Measurements from ENCODE around the gene LPIN1. TPM values are rescaled to one million over a fixed set of nuclear protein-coding genes. Genes with fewer than 3 reads are reported as not detected.

The LPIN1 gene
- total RNA-seq, 1 experiment from 2014 or later: 13.9 TPM

DNA sequence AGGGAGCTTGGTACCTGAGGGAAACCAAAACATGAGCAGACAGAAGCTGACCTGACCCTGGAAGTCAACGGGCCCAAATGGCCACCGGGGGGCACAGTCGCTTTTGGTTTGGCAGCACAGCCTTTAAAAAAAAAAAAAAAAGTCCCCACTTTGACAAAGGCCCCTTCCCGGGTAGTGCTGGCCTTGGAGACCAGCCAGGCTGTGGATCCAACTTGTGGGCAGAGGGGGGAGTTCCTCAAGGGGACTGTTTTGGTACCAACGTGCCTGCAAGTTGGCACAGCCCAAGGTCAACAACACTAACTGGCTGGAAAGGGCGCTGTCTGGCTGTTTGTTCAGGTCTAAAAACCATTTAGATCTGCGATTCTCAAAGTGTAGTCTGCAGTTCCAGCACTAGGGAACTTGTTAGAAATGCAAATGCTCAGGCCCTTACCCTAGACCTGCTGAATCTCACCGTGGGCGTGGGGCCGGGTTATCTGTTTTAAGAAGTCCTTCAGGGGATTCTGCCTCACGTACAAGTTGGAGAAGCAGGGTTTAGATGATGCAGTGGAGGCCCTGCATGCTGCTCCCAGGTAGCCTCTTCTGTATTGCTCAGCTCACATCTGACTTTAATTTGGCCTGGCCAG is 83.0 kb downstream of the LPIN1 start:
- peak; percentile 81 for DNase-seq (ENCODE audit: low spot score)
- TF ChIP-seq GABPB1 (CRISPR knock-in tag; IDR thresholded peaks at IDR 0.05): peak; percentile 31; the same call in 1 of the 2 replicates
- TF ChIP-seq, protein P1, sequence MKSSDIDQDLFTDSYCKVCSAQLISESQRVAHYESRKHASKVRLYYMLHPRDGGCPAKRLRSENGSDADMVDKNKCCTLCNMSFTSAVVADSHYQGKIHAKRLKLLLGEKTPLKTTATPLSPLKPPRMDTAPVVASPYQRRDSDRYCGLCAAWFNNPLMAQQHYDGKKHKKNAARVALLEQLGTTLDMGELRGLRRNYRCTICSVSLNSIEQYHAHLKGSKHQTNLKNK (CRISPR knock-in tag; IDR thresholded peaks at IDR 0.05): no peak
- TF ChIP-seq, protein P2, sequence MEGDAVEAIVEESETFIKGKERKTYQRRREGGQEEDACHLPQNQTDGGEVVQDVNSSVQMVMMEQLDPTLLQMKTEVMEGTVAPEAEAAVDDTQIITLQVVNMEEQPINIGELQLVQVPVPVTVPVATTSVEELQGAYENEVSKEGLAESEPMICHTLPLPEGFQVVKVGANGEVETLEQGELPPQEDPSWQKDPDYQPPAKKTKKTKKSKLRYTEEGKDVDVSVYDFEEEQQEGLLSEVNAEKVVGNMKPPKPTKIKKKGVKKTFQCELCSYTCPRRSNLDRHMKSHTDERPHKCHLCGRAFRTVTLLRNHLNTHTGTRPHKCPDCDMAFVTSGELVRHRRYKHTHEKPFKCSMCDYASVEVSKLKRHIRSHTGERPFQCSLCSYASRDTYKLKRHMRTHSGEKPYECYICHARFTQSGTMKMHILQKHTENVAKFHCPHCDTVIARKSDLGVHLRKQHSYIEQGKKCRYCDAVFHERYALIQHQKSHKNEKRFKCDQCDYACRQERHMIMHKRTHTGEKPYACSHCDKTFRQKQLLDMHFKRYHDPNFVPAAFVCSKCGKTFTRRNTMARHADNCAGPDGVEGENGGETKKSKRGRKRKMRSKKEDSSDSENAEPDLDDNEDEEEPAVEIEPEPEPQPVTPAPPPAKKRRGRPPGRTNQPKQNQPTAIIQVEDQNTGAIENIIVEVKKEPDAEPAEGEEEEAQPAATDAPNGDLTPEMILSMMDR (IDR thresholded peaks at IDR 0.05): 0 out of 2 replicates have a peak, but pooled peaks have one; percentile 13
- Mint-ChIP-seq H3K4me3 (peak overlapping the region; percentile 51), H3K36me3 (peaks cover 17% of the 10 kb centered on the region; the same call in 1 of the 2 replicates), H3K27ac (peak overlapping the region; percentile 97), H3K9me3 (peaks cover 13% of the 10 kb centered on the region), H3K27me3 (ENCODE audit: low read depth) (no peaks in the 10 kb centered on the region), H3K4me1 (peaks cover 48% of the 10 kb centered on the region)
- POLR2A ChIA-PET: interaction anchor here (1.1 kb wide), 1 partner anchor 887 kb away, joined by 3 read pairs; the partner anchor contains the start of gene TRIB2
- peak; percentile 40 for ATAC-seq
- CTCF ChIA-PET: interaction anchor here (0.6 to 2.7 kb wide), 28 partner anchors 12 to 1308 kb away, joined by 3 to 18 read pairs (median 4); partner anchors contain the start of gene TRIB2

DNA sequence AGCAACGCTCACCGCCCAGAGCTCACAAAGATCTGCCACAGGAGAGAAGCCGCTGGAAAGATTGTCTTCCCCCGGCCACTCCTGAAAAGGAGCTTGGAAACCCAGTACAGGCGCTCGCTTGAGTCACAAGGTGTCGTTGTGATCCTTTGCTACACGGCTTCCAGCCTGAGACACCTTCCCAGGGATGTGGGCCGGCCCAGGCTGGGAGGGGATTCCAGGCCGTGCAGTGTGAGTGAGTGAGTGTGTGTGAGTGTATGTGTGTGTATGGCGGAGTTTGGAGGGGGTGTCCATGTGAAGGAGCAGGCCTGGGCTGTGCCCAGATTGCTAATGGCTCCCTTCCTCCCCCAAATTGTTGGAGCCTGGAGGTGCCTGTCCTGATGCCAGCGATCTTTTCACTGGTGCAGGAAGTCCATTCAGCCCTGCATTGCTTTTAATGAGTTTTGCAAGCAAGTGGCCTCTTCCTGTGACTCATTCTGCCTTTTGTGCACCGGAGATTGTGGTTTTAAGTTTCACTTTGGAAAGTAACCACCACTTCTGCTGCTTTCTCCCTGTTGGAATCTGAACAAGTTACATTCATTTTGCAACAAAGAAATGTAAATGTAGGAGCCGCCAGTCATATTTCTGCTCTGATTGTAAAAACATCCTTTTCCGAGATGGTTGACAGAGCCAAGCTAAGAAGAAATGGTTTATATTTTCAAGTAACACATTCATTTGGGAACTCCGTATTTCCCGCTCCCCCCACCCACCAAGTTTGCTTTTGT is 83.7 kb downstream of the LPIN1 start:
- ChIA-PET POLR2A (interaction anchor here (1.1 kb wide), 1 partner anchor 887 kb away, joined by 3 read pairs; the partner anchor contains the start of gene TRIB2), CTCF (interaction anchor here (0.6 to 2.7 kb wide), 18 partner anchors 11 to 1177 kb away, joined by 3 to 18 read pairs (median 4); partner anchors contain the start of gene TRIB2)
- H3K27ac Mint-ChIP-seq: peak overlapping the region; percentile 97
- TF ChIP-seq SP1 (CRISPR knock-in tag; conservative IDR thresholded peaks at IDR 0.05) (no peak), ZNF416 (CRISPR knock-in tag; IDR thresholded peaks at IDR 0.05) (peak; percentile 99), PRRX2 (CRISPR knock-in tag; IDR thresholded peaks at IDR 0.05) (0 out of 2 replicates have a peak, but pooled peaks have one; percentile 20), NFE2L1 (CRISPR knock-in tag; IDR thresholded peaks at IDR 0.05) (peak; percentile 18; the same call in 1 of the 2 replicates), GABPB1 (CRISPR knock-in tag; IDR thresholded peaks at IDR 0.05) (peak; percentile 59; the same call in 1 of the 2 replicates), TEAD1 (CRISPR knock-in tag; IDR thresholded peaks at IDR 0.05) (peak; percentile 56; the same call in 1 of the 2 replicates), NR1H2 (CRISPR knock-in tag; IDR thresholded peaks at IDR 0.05) (no peak)
- TF ChIP-seq, protein P3, sequence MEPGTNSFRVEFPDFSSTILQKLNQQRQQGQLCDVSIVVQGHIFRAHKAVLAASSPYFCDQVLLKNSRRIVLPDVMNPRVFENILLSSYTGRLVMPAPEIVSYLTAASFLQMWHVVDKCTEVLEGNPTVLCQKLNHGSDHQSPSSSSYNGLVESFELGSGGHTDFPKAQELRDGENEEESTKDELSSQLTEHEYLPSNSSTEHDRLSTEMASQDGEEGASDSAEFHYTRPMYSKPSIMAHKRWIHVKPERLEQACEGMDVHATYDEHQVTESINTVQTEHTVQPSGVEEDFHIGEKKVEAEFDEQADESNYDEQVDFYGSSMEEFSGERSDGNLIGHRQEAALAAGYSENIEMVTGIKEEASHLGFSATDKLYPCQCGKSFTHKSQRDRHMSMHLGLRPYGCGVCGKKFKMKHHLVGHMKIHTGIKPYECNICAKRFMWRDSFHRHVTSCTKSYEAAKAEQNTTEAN (CRISPR knock-in tag; IDR thresholded peaks at IDR 0.05): peak; percentile 96
- H3K4me1 Mint-ChIP-seq: peaks cover 48% of the 10 kb centered on the region
- DNase-seq (ENCODE audit: low spot score): peak; percentile 76
- peaks cover 20% of the 10 kb centered on the region for H3K9me3 Mint-ChIP-seq
- peak; percentile 90 for ATAC-seq
- H3K27me3 Mint-ChIP-seq (ENCODE audit: low read depth): no peaks in the 10 kb centered on the region
- peaks cover 21% of the 10 kb centered on the region for H3K36me3 Mint-ChIP-seq
- H3K4me3 Mint-ChIP-seq: peak overlapping the region; percentile 51

DNA sequence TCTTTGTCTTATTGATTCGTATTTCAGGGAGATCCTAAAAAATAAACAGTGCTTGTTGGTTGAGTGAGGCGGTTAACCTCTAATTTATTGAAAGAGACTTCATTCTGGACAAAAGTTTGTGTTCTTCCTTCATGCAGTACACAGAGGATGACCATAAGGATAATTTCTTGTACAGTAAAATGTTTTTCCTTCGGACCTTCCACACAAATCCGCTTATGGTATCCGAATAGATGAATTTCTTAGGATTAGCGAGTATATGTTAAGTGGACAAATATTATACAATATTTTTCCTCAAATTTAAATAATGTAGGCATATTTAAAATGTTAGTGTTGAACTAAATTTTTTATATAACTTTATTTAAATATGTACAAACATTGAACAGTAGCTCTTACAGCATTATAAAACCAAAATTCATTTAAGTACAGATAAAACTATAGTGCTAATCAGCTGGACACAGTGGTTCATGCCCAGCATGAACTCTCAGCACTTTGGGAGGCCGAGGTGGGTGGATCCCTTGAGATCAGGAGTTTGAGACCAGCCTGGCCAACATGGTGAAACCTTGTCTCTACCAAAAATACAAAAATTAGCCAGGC is 84.4 kb downstream of the LPIN1 start:
- DNase-seq (ENCODE audit: low spot score): no peak
- TF ChIP-seq ZNF219 (CRISPR knock-in tag; IDR thresholded peaks at IDR 0.05; ENCODE audit: borderline replicate concordance) (no peak), ZNF423 (CRISPR knock-in tag; IDR thresholded peaks at IDR 0.05) (no peak), SP1 (CRISPR knock-in tag; conservative IDR thresholded peaks at IDR 0.05) (no peak), SMAD3 (CRISPR knock-in tag; IDR thresholded peaks at IDR 0.05; ENCODE audit: borderline replicate concordance) (no peak), HMGA2 (CRISPR knock-in tag; IDR thresholded peaks at IDR 0.05) (no peak), ZNF396 (CRISPR knock-in tag; IDR thresholded peaks at IDR 0.05; ENCODE audit: borderline replicate concordance) (no peak), ETV6 (CRISPR knock-in tag; IDR thresholded peaks at IDR 0.05) (no peak), NR1H2 (CRISPR knock-in tag; IDR thresholded peaks at IDR 0.05) (no peak), MYBL2 (CRISPR knock-in tag; IDR thresholded peaks at IDR 0.05) (no peak), OVOL2 (CRISPR knock-in tag; IDR thresholded peaks at IDR 0.05; ENCODE audit: borderline replicate concordance) (no peak)
- TF ChIP-seq, protein P4, sequence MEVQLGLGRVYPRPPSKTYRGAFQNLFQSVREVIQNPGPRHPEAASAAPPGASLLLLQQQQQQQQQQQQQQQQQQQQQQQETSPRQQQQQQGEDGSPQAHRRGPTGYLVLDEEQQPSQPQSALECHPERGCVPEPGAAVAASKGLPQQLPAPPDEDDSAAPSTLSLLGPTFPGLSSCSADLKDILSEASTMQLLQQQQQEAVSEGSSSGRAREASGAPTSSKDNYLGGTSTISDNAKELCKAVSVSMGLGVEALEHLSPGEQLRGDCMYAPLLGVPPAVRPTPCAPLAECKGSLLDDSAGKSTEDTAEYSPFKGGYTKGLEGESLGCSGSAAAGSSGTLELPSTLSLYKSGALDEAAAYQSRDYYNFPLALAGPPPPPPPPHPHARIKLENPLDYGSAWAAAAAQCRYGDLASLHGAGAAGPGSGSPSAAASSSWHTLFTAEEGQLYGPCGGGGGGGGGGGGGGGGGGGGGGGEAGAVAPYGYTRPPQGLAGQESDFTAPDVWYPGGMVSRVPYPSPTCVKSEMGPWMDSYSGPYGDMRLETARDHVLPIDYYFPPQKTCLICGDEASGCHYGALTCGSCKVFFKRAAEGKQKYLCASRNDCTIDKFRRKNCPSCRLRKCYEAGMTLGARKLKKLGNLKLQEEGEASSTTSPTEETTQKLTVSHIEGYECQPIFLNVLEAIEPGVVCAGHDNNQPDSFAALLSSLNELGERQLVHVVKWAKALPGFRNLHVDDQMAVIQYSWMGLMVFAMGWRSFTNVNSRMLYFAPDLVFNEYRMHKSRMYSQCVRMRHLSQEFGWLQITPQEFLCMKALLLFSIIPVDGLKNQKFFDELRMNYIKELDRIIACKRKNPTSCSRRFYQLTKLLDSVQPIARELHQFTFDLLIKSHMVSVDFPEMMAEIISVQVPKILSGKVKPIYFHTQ (CRISPR knock-in tag; IDR thresholded peaks at IDR 0.05): no peak
- TF ChIP-seq, protein P5, sequence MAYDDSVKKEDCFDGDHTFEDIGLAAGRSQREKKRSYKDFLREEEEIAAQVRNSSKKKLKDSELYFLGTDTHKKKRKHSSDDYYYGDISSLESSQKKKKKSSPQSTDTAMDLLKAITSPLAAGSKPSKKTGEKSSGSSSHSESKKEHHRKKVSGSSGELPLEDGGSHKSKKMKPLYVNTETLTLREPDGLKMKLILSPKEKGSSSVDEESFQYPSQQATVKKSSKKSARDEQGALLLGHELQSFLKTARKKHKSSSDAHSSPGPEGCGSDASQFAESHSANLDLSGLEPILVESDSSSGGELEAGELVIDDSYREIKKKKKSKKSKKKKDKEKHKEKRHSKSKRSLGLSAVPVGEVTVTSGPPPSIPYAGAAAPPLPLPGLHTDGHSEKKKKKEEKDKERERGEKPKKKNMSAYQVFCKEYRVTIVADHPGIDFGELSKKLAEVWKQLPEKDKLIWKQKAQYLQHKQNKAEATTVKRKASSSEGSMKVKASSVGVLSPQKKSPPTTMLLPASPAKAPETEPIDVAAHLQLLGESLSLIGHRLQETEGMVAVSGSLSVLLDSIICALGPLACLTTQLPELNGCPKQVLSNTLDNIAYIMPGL (CRISPR knock-in tag; IDR thresholded peaks at IDR 0.05): no peak
- TF ChIP-seq, protein P6, sequence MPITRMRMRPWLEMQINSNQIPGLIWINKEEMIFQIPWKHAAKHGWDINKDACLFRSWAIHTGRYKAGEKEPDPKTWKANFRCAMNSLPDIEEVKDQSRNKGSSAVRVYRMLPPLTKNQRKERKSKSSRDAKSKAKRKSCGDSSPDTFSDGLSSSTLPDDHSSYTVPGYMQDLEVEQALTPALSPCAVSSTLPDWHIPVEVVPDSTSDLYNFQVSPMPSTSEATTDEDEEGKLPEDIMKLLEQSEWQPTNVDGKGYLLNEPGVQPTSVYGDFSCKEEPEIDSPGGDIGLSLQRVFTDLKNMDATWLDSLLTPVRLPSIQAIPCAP (CRISPR knock-in tag; IDR thresholded peaks at IDR 0.05): no peak
- Mint-ChIP-seq H3K4me1 (peaks cover 51% of the 10 kb centered on the region), H3K27ac (peak overlapping the region; percentile 97), H3K9me3 (peaks cover 24% of the 10 kb centered on the region), H3K27me3 (ENCODE audit: low read depth) (no peaks in the 10 kb centered on the region), H3K4me3 (peak overlapping the region; percentile 51), H3K36me3 (peaks cover 24% of the 10 kb centered on the region)
- POLR2A ChIA-PET: no interaction called here
- ATAC-seq: no peak
- CTCF ChIA-PET: no interaction called here
